ENCODE measurements around the gene GABPB2. TPM values are rescaled to one million over a fixed set of nuclear protein-coding genes. Genes with fewer than 3 reads are reported as not detected.
A peak's percentile ranks its signal among the peaks of the same experiment; 100 is the strongest.

Gene GABPB2
- total and polyA plus RNA-seq, 2 experiments from 2014 or later, result 1.1 to 2.6 TPM

- H3K27ac Mint-ChIP-seq, result no peak overlapping the region
- ATAC-seq (no peak), DNase-seq (ENCODE audit: low spot score) (no peak)
- Histone ChIP-seq H3K4me3 (no peak overlapping the region), H3K27ac (ENCODE audit: low read depth) (peak overlapping the region; percentile 32; the same call in 1 of the 2 replicates), H3K4me2 (peak overlapping the region; percentile 55; the same call in 1 of the 2 replicates), H3K36me3 (ENCODE audit: insufficient read depth) (0 out of 2 replicates have a peak, but pooled peaks cover 6% of the 10 kb centered on the region), H3K27me3 (ENCODE audit: insufficient read depth) (no peaks in the 10 kb centered on the region), H3K4me1 (ENCODE audit: insufficient read depth) (peaks cover 5% of the 10 kb centered on the region; the same call in 1 of the 2 replicates), H4K20me1 (replicated peaks; ENCODE audit: insufficient read depth) (no peaks in the 10 kb centered on the region), H3K79me2 (replicated peaks; ENCODE audit: insufficient read depth) (no peaks in the 10 kb centered on the region), H2AFZ (no peak overlapping the region), H3F3A (replicated peaks; ENCODE audit: low read depth) (no peaks in the 10 kb centered on the region; the same call in 1 of the 2 replicates), H3K9me2 (ENCODE audit: insufficient read depth) (no peaks in the 10 kb centered on the region)
- H3K9me3 Mint-ChIP-seq, result no peaks in the 10 kb centered on the region
- TF ChIP-seq CREB1 (CRISPR knock-in tag; IDR thresholded peaks at IDR 0.05; ENCODE audit: low read depth) (no peak), ZNF331 (CRISPR knock-in tag; IDR thresholded peaks at IDR 0.05; ENCODE audit: low read depth) (no peak), NANOG (IDR thresholded peaks at IDR 0.05; ENCODE audit: borderline replicate concordance) (no peak), REST (IDR thresholded peaks at IDR 0.05; ENCODE audit: unreplicated experiment) (no peak), ZNF114 (CRISPR knock-in tag; IDR thresholded peaks at IDR 0.05) (no peak), ETS1 (IDR thresholded peaks at IDR 0.05) (no peak), JUNB (IDR thresholded peaks at IDR 0.05; ENCODE audit: unreplicated experiment) (no peak), STAT1 (IDR thresholded peaks at IDR 0.05; ENCODE audit: unreplicated experiment) (no peak), EZH2 (IDR thresholded peaks at IDR 0.05; ENCODE audit: low read depth, unreplicated experiment) (no peak), POLR2AphosphoS5 (IDR thresholded peaks at IDR 0.05; ENCODE audit: low read depth) (no peak), EZH2phosphoT487 (IDR thresholded peaks at IDR 0.05; ENCODE audit: unreplicated experiment) (no peak), ZNF462 (CRISPR knock-in tag; IDR thresholded peaks at IDR 0.05) (no peak), CTCF (conservative IDR thresholded peaks at IDR 0.05; ENCODE audit: low read depth in 2 of 2) (no peak)
- H3K27me3 Mint-ChIP-seq (ENCODE audit: insufficient read depth, low read depth, poor library complexity), result peaks cover 11% of the 10 kb centered on the region
- H3K36me3 Mint-ChIP-seq (ENCODE audit: low read depth), result peaks cover 13% of the 10 kb centered on the region
- H3K4me3 Mint-ChIP-seq, result no peak overlapping the region
- H3K4me1 Mint-ChIP-seq, result peaks cover 12% of the 10 kb centered on the region; the same call in 2 of the 3 replicates
These were observed 86.5 kb downstream of the GABPB2 start for GRCh38 chr1:151157067-151157531.

Data from GM23338 (cell line).